RCC 7860 (cell line): ENCODE data around the gene NTM.
"Not testable (repeated sequence)": the region's sequence is repeated elsewhere in the genome, so short reads cannot be mapped to it uniquely, and the experiment has no call there.

Experiments used
- DNase-seq: peaks from one replicate; pipeline ENCODE4 v3.0.0-alpha.2; 2015; ENCODE audit warnings: low spot score
- FAIRE-seq: peaks from 2 replicates; lab custom pipeline; 2012; peaks lifted over from hg19 to GRCh38; lab: Jason Lieb, UNC

NTM gene

GRCh38 chr11:132347156-132348090 lies 977.0 kb downstream of the NTM start:
- no peak for FAIRE-seq

GRCh38 chr11:132349811-132350733 lies 979.7 kb downstream of the NTM start:
- no peak for FAIRE-seq
- DNase-seq, result no peak

More at GRCh38 chr11:132347156-132348090, 977.0 kb downstream of the NTM start:
- DNase-seq, result no peak

- no peak for FAIRE-seq
- no peak for DNase-seq
Observed at GRCh38 chr11:132351050-132351449, 980.6 kb downstream of the NTM start.

- FAIRE-seq (no peak), DNase-seq (no peak)
Observed at GRCh38 chr11:132352497-132352896, 982.1 kb downstream of the NTM start.

GRCh38 chr11:132353255-132353654 lies 982.8 kb downstream of the NTM start:
- FAIRE-seq (no peak), DNase-seq (no peak)

- DNase-seq, result no peak
- no peak for FAIRE-seq
Observed at GRCh38 chr11:132357811-132358572, 987.6 kb downstream of the NTM start.

GRCh38 chr11:132358573-132358953 lies 988.1 kb downstream of the NTM start:
- FAIRE-seq (no peak), DNase-seq (no peak)

GRCh38 chr11:132361011-132361550 lies 990.7 kb downstream of the NTM start:
- no peak for FAIRE-seq
- no peak for DNase-seq

- DNase-seq (no peak), FAIRE-seq (no peak)
Observed at GRCh38 chr11:132365650-132366049, 995.2 kb downstream of the NTM start.

GRCh38 chr11:132367293-132367692 lies 996.9 kb downstream of the NTM start:
- FAIRE-seq (no peak), DNase-seq (no peak)

GRCh38 chr11:132370114-132370513 lies 999.7 kb downstream of the NTM start:
- not testable (repeated sequence) for DNase-seq, FAIRE-seq

- DNase-seq (no peak), FAIRE-seq (no peak)
Observed at GRCh38 chr11:132373405-132374143, 1003.2 kb downstream of the NTM start.

- FAIRE-seq, result no peak
- no peak for DNase-seq
Observed at GRCh38 chr11:132379540-132379939, 1009.1 kb downstream of the NTM start.
